Fibroblast of the conjunctiva (primary cell): ENCODE measurements around the gene ZIC4.

ENCODE experiments used
- DNase-seq: peaks from one replicate; pipeline ENCODE4 v3.0.0-alpha.2; 2010; ENCODE audit warnings: low read depth

The ZIC4 gene

GRCh38 chr3:147351301-147351700 is 55.0 kb downstream of the ZIC4 start:
- no peak for DNase-seq

GRCh38 chr3:147348976-147349375 is 57.4 kb downstream of the ZIC4 start:
- DNase-seq = no peak

GRCh38 chr3:147343926-147344325 is 62.4 kb downstream of the ZIC4 start:
- DNase-seq = no peak

- DNase-seq = no peak
Observed at GRCh38 chr3:147341727-147342126, 64.6 kb downstream of the ZIC4 start.

- DNase-seq = no peak
Observed at GRCh38 chr3:147336543-147337278, 69.6 kb downstream of the ZIC4 start.
